ENCODE results near the gene AP1M2. TPM values are rescaled to one million over a fixed set of nuclear protein-coding genes. Genes with fewer than 3 reads are reported as not detected.
A peak's percentile ranks its signal among the peaks of the same experiment; 100 is the strongest.

Gene AP1M2
- total RNA-seq, 1 donor from 2014 or later = 114 TPM

DNA sequence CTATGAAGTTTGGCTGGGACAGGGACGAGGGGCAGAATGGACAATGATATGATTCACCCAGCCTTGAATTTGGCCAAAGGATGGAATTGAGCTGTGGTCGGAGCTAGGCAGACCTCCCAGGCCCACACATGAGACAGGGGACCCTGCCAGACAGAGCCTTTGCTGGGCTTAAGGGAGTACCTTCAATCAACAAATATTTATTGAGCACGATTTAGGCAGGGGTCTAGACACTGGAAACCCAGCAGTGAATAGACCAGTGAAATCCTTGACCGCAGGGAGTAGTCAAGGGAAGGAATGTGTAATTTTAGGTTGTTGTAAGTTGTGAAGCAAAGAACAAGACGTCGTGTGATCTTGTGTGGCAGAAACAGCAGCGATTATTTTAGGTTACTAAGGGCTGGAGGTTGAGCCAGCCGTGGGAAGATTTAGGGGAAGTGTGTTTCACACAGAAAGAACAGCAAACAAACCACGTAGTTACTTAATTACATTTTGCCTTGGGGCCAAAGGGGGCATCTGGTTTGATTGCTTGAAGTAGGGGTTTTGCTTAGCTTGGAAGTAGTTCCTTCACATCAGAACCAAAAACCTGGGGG, 16.9 kb upstream of the AP1M2 start:
- no peak for FAIRE-seq
- TF ChIP-seq, protein P1, sequence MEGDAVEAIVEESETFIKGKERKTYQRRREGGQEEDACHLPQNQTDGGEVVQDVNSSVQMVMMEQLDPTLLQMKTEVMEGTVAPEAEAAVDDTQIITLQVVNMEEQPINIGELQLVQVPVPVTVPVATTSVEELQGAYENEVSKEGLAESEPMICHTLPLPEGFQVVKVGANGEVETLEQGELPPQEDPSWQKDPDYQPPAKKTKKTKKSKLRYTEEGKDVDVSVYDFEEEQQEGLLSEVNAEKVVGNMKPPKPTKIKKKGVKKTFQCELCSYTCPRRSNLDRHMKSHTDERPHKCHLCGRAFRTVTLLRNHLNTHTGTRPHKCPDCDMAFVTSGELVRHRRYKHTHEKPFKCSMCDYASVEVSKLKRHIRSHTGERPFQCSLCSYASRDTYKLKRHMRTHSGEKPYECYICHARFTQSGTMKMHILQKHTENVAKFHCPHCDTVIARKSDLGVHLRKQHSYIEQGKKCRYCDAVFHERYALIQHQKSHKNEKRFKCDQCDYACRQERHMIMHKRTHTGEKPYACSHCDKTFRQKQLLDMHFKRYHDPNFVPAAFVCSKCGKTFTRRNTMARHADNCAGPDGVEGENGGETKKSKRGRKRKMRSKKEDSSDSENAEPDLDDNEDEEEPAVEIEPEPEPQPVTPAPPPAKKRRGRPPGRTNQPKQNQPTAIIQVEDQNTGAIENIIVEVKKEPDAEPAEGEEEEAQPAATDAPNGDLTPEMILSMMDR (IDR thresholded peaks at IDR 0.05; ENCODE audit: insufficient read depth, low read length, severe bottlenecking) = no peak
- H3K27me3 ChIP-seq (ENCODE audit: control insufficient read depth, insufficient read depth, low read length) = no peaks in the 10 kb centered on the region
- DNase-seq (ENCODE audit: low read depth) = no peak
- H3K36me3 ChIP-seq (ENCODE audit: control insufficient read depth, insufficient read depth, low read length) = no peaks in the 10 kb centered on the region
- no peak overlapping the region for H3K4me3 ChIP-seq (ENCODE audit: low read depth, low read length)

DNA sequence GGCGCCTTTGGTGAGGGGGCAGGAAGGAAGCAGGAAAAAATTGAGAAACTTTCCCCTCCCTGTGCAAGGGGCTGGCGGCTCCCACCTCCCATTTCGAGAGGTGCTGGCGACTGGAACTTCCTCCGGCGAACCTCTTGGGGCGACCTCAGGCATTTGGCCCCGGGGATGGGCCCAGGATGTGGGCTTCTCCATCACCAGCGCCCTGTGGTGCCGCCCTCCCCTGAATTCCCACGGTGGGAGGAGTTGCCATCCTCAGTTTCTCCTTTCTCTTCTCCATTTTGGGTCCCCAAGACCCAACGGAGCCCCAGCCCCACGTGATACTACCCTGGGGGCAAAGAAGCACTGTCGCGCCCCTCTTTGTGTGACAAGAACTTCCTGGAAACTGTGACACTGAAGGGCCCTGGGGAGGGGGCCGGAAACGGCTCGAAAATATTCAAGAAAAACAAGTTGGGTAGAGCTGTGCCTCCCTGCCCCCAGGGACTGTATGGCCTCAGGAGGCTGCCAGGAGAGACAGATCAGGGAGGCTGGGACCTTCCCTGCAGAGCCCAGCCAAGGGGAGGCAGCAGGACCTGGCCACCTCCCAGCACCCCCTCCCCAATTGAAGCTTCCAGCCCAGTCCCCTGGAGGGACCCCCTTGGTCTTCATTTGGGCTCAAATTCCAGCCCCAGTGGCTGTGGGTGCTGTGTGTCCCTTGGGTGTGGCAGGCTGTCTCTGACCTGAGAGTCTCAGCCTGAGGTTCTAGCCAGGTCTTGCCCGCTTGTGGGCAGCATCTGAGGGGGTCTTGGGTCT, 16.2 kb upstream of the AP1M2 start:
- DNase-seq (ENCODE audit: low read depth) = no peak
- Histone ChIP-seq H3K27me3 (ENCODE audit: control insufficient read depth, insufficient read depth, low read length) (no peaks in the 10 kb centered on the region), H3K4me3 (ENCODE audit: low read depth, low read length) (no peak overlapping the region), H3K36me3 (ENCODE audit: control insufficient read depth, insufficient read depth, low read length) (no peaks in the 10 kb centered on the region)
- TF ChIP-seq, protein P1 (IDR thresholded peaks at IDR 0.05; ENCODE audit: insufficient read depth, low read length, severe bottlenecking) = no peak
- FAIRE-seq = no peak

DNA sequence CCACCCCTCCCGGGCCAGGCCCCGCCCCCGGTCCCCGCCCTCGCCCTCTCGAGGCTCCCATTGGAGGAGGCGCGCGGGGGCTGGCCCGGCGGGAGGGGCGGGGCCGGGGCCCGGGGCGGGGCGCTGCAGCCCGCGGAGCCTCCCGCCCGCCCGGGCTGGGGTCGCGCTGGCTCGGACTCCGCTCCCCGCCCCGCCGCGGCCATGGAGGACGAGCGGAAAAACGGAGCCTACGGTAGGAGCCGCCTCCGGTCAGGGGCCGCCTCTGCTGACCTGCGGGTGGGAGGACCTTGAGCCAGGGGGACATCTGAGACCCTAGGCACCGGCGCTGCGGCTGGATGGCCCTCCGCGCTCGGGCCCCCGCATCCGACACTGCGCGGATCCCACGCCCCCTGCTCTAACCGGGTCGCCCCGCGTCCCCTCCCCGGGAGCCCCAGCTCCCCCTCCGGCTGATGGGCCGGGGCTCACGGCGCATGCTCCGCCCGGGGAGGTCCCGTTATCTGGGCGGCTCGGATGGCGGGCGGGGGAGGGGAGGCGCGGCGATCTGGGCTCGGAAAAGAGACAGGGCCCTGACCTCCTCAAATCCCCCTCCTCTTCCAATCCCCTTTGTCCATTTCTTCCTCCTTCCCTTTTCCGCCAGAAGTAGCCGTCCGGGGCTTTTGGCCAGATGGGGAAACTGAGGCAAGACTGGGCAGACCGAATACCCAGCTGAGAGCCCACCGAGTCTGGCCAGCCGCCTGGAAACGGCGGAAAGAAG, 15.4 kb upstream of the AP1M2 start:
- TF ChIP-seq, protein P1 (IDR thresholded peaks at IDR 0.05; ENCODE audit: insufficient read depth, low read length, severe bottlenecking) = no peak
- no peak for DNase-seq (ENCODE audit: low read depth)
- no peaks in the 10 kb centered on the region for H3K27me3 ChIP-seq (ENCODE audit: control insufficient read depth, insufficient read depth, low read length)
- no peaks in the 10 kb centered on the region for H3K36me3 ChIP-seq (ENCODE audit: control insufficient read depth, insufficient read depth, low read length)
- peak overlapping the region; percentile 71 for H3K4me3 ChIP-seq (ENCODE audit: low read depth, low read length)
- no peak for FAIRE-seq

DNA sequence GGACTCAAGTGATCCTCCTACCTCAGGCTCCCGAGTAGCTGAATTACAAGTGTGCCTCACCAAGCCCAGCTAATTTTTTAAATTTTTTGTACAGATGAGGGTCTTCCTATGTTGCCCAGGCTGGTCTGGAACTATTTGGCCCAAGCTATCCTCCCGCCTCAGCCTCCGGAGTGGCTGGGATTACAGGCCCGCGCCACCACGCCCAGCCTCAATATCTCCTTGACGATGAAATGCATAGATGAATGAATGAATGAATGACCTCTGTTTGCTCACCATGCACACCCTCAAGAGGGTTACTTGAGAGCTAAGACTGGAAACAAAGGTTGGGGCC, 14.9 kb upstream of the AP1M2 start:
- TF ChIP-seq, protein P1 (IDR thresholded peaks at IDR 0.05; ENCODE audit: insufficient read depth, low read length, severe bottlenecking) = no peak
- FAIRE-seq = no peak
- DNase-seq (ENCODE audit: low read depth) = peak; percentile 39

DNA sequence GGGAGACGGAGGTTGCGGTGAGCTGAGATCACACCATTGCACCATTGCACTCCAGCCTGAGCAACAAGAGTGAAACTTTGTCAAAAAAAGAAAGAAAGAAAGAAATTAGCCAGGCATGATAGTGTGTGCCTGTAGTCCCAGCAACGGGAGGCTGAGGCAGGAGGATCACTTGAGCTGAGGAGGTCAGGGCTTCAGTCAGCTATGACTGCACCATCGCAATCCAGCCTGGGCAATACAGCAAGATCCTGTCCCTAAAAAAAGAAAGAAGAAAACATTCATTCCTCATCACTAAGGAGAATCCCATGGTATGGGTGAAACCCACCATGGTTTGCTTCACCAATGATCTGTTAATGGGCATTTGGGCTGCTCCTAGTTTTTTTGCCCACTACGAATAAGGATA, 13.0 kb upstream of the AP1M2 start:
- TF ChIP-seq, protein P1 (IDR thresholded peaks at IDR 0.05; ENCODE audit: insufficient read depth, low read length, severe bottlenecking) = no peak
- Histone ChIP-seq H3K27me3 (ENCODE audit: control insufficient read depth, insufficient read depth, low read length) (no peaks in the 10 kb centered on the region), H3K4me3 (ENCODE audit: low read depth, low read length) (no peak overlapping the region), H3K36me3 (ENCODE audit: control insufficient read depth, insufficient read depth, low read length) (no peaks in the 10 kb centered on the region)
- no peak for FAIRE-seq
- no peak for DNase-seq (ENCODE audit: low read depth)

More for the DNA sequence above, 14.9 kb upstream of the AP1M2 start:
- Histone ChIP-seq H3K27me3 (ENCODE audit: control insufficient read depth, insufficient read depth, low read length) (no peaks in the 10 kb centered on the region), H3K36me3 (ENCODE audit: control insufficient read depth, insufficient read depth, low read length) (no peaks in the 10 kb centered on the region), H3K4me3 (ENCODE audit: low read depth, low read length) (no peak overlapping the region)

Data from bronchial epithelial cell (primary cell).